H1 (cell line): ENCODE measurements around the gene TTC13. TPM values are rescaled to one million over a fixed set of nuclear protein-coding genes. Genes with fewer than 3 reads are reported as not detected.

ENCODE experiments used
- BACH1 ChIP-seq: IDR thresholded peaks from 2 replicates; pipeline ENCODE4 v1.6.1; 2012; ENCODE audit warnings: low read length, improper control_type of control experiment
- CHD7 ChIP-seq: fragments of 300-600 bp; sonication (generic); IDR thresholded peaks from 2 replicates; pipeline ENCODE4 v1.7.1; 2012; ENCODE audit warnings: low read length, moderate library complexity, mild to moderate bottlenecking, inconsistent platforms; ENCODE audit not compliant: insufficient replicate concordance
- EGR1 ChIP-seq: IDR thresholded peaks from 2 replicates; pipeline ENCODE4 v1.6.1; 2011; ENCODE audit warnings: low read depth, low read length, borderline replicate concordance
- FOSL1 ChIP-seq: IDR thresholded peaks from 2 replicates; pipeline ENCODE4 v1.6.1; 2011; ENCODE audit warnings: mild to moderate bottlenecking, low read depth, low read length, moderate library complexity; ENCODE audit not compliant: insufficient read depth
- GABPA ChIP-seq: IDR thresholded peaks from 2 replicates; pipeline ENCODE4 v1.6.1; 2011; ENCODE audit warnings: mild to moderate bottlenecking, low read length, moderate library complexity, borderline replicate concordance; ENCODE audit not compliant: insufficient read depth
- JUN ChIP-seq: IDR thresholded peaks from 2 replicates; pipeline ENCODE4 v1.6.1; 2011; ENCODE audit warnings: low read depth, mild to moderate bottlenecking, improper control_type of control experiment, low read length
- RNF2 ChIP-seq: fragments of 200-900, 300-1000 bp; sonication (generic); IDR thresholded peaks from 2 replicates; pipeline ENCODE4 v1.7.1; 2016; ENCODE audit warnings: borderline replicate concordance, low read depth, mild to moderate bottlenecking, antibody characterized with exemption, low read length; ENCODE audit not compliant: poor library complexity, severe bottlenecking; ENCODE audit errors: missing control alignments
- SIX5 ChIP-seq: IDR thresholded peaks from 2 replicates; pipeline ENCODE4 v1.6.1; 2011; ENCODE audit warnings: mild to moderate bottlenecking, low read depth, low read length
- SP2 ChIP-seq: IDR thresholded peaks from 2 replicates; pipeline ENCODE4 v1.6.1; 2012; ENCODE audit warnings: mild to moderate bottlenecking, low read length, inconsistent platforms
- TEAD4 ChIP-seq: IDR thresholded peaks from 2 replicates; pipeline ENCODE4 v1.6.1; 2012; ENCODE audit warnings: low read depth, low read length, inconsistent platforms, mixed read lengths
- ZNF274 ChIP-seq: IDR thresholded peaks from 2 replicates; pipeline ENCODE4 v1.7.0; 2012; ENCODE audit warnings: low read length, borderline replicate concordance; ENCODE audit errors: extremely low read depth
- polyA plus RNA-seq, 7 experiments: library from polyadenylated mRNA; depleted of rRNA in 3 of 7; stranded (reverse) in 5 of 7; unstranded in 2 of 7; fragments of >200 nt in 5 of 7; fragments of 200-250 nt in 2 of 7; gene quantifications; 1 replicate in 5 of 7; 2 replicates in 1 of 7; 4 replicates in 1 of 7; pipeline versions ENCODE4 v1.2.1 to v1.2.3, GENCODE V29; 2011 to 2013; ENCODE audit warnings: missing spikeins in 2 of 7, mixed read lengths in 2 of 7
- total RNA-seq: library from RNA; stranded (reverse); fragmentation: NEBNext Ultra II Directional; extraction: Animal tissue kit (Norgen Biotek cat#: 25700); gene quantifications from 2 replicates; pipeline ENCODE4 v1.2.1, GENCODE V29; 2021
- TF ChIP-seq, protein P1 (sequence below): IDR thresholded peaks from 2 replicates; pipeline ENCODE4 v1.6.1; 2012; ENCODE audit warnings: inconsistent platforms

TTC13 gene
- total and polyA plus RNA-seq, 2 of the 8 experiments (the other 6 are each of a cell fraction or from before 2014, with no cell fraction given) = 3.1 to 7.1 TPM

- TF ChIP-seq CHD7 = no peak
- no peak for TF ChIP-seq SP2
- TF ChIP-seq RNF2 = no peak
- no peak for TF ChIP-seq BACH1
- TF ChIP-seq TEAD4 = no peak
- no peak for TF ChIP-seq FOSL1
- TF ChIP-seq ZNF274 = no peak
- TF ChIP-seq SIX5 = no peak
- TF ChIP-seq, protein P1, sequence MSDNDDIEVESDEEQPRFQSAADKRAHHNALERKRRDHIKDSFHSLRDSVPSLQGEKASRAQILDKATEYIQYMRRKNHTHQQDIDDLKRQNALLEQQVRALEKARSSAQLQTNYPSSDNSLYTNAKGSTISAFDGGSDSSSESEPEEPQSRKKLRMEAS = no peak
- no peak for TF ChIP-seq EGR1
- TF ChIP-seq JUN = no peak
- TF ChIP-seq GABPA = no peak
These were observed 13.8 kb downstream of the TTC13 start (continued) for GRCh38 chr1:230964896-230965295.
